HEK293 (cell line): ENCODE measurements around the gene PPEF2.

Source experiments
- GLIS2 ChIP-seq: fragments of 450-650 bp; formaldehyde crosslinking; IDR thresholded peaks from 2 replicates; pipeline ENCODE4 v1.5.1; 2016; ENCODE audit warnings: missing biosample characterization, missing genetic modification characterization
- KLF9 ChIP-seq: fragments of 450-650 bp; formaldehyde crosslinking; IDR thresholded peaks from 2 replicates; pipeline ENCODE4 v1.5.1; 2016; ENCODE audit warnings: missing biosample characterization, missing genetic modification characterization, low read depth
- MEIS1 ChIP-seq: sonication (generic); formaldehyde crosslinking; IDR thresholded peaks from 2 replicates; pipeline ENCODE4 v1.8.1; 2022; ENCODE audit warnings: missing genetic modification reagents, mild to moderate bottlenecking, borderline replicate concordance
- PRDM1 ChIP-seq: fragments of 450-650 bp; formaldehyde crosslinking; IDR thresholded peaks from 2 replicates; pipeline ENCODE4; 2016; ENCODE audit warnings: missing biosample characterization, missing genetic modification characterization
- SALL2 ChIP-seq: fragments of 450-650 bp; formaldehyde crosslinking; IDR thresholded peaks from 2 replicates; pipeline ENCODE4 v1.5.0; 2017; ENCODE audit warnings: missing biosample characterization, mild to moderate bottlenecking, missing genetic modification characterization, borderline replicate concordance
- SP7 ChIP-seq: fragments of 450-650 bp; formaldehyde crosslinking; IDR thresholded peaks from 2 replicates; pipeline ENCODE4 v1.5.1; 2016; ENCODE audit warnings: missing biosample characterization, missing genetic modification characterization
- ZFP41 ChIP-seq: fragments of 450-650 bp; formaldehyde crosslinking; IDR thresholded peaks from 2 replicates; pipeline ENCODE4 v1.5.1; 2016; ENCODE audit warnings: missing biosample characterization, missing genetic modification characterization, borderline replicate concordance
- ZNF140 ChIP-seq: fragments of 450-650 bp; formaldehyde crosslinking; IDR thresholded peaks from 2 replicates; pipeline ENCODE4 v1.5.1; 2016; ENCODE audit warnings: missing biosample characterization, missing genetic modification characterization
- ZNF146 ChIP-seq: fragments of 450-650 bp; formaldehyde crosslinking; IDR thresholded peaks from 2 replicates; pipeline ENCODE4 v1.5.1; 2016; ENCODE audit warnings: missing biosample characterization, missing genetic modification characterization
- ZNF155 ChIP-seq: fragments of 450-650 bp; formaldehyde crosslinking; IDR thresholded peaks from 2 replicates; pipeline ENCODE4 v1.5.1; 2016; ENCODE audit warnings: missing biosample characterization, missing genetic modification characterization
- ZNF184 ChIP-seq: fragments of 450-650 bp; IDR thresholded peaks from 2 replicates; pipeline ENCODE4 v1.5.1; 2018; ENCODE audit warnings: missing biosample characterization, mild to moderate bottlenecking, missing genetic modification characterization
- ZNF23 ChIP-seq: fragments of 450-650 bp; formaldehyde crosslinking; IDR thresholded peaks from 2 replicates; pipeline ENCODE4 v1.5.1; 2016; ENCODE audit warnings: missing biosample characterization, missing genetic modification characterization, borderline replicate concordance
- ZNF335 ChIP-seq: fragments of 450-650 bp; formaldehyde crosslinking; conservative IDR thresholded peaks from 2 replicates; pipeline ENCODE4 v1.5.1; 2016; ENCODE audit warnings: missing biosample characterization, missing genetic modification characterization
- ZNF350 ChIP-seq: fragments of 450-650 bp; formaldehyde crosslinking; IDR thresholded peaks from 2 replicates; pipeline ENCODE4 v1.5.0; 2017; ENCODE audit warnings: missing biosample characterization, mild to moderate bottlenecking, missing genetic modification characterization
- ZNF354C ChIP-seq: fragments of 450-650 bp; formaldehyde crosslinking; IDR thresholded peaks from 2 replicates; pipeline ENCODE4 v1.5.1; 2016; ENCODE audit warnings: missing biosample characterization, missing genetic modification characterization, low read depth, borderline replicate concordance
- ZNF423 ChIP-seq: fragments of 450-650 bp; formaldehyde crosslinking; IDR thresholded peaks from 2 replicates; pipeline ENCODE4 v1.5.1; 2016; ENCODE audit warnings: missing biosample characterization, missing genetic modification characterization
- ZNF510 ChIP-seq: fragments of 450-650 bp; formaldehyde crosslinking; IDR thresholded peaks from 2 replicates; pipeline ENCODE4 v1.5.1; 2018; ENCODE audit warnings: mild to moderate bottlenecking, missing genetic modification characterization, missing biosample characterization; ENCODE audit not compliant: insufficient replicate concordance
- ZNF544 ChIP-seq: fragments of 450-650 bp; formaldehyde crosslinking; IDR thresholded peaks from 2 replicates; pipeline ENCODE4 v1.5.0; 2017; ENCODE audit warnings: missing biosample characterization, missing genetic modification characterization
- ZNF549 ChIP-seq: fragments of 450-650 bp; IDR thresholded peaks from 2 replicates; pipeline ENCODE4 v1.5.1; 2018; ENCODE audit warnings: missing biosample characterization, missing genetic modification characterization, mild to moderate bottlenecking, inconsistent platforms, moderate library complexity
- ZNF561 ChIP-seq: fragments of 450-650 bp; IDR thresholded peaks from 2 replicates; pipeline ENCODE4 v1.5.1; 2018; ENCODE audit warnings: missing biosample characterization, missing genetic modification characterization, borderline replicate concordance
- ZNF571 ChIP-seq: fragments of 450-650 bp; formaldehyde crosslinking; IDR thresholded peaks from 2 replicates; pipeline ENCODE4 v1.5.0; 2017; ENCODE audit warnings: missing biosample characterization, missing genetic modification characterization
- ZNF660 ChIP-seq: fragments of 450-650 bp; IDR thresholded peaks from 2 replicates; pipeline ENCODE4 v1.5.1; 2018; ENCODE audit warnings: missing biosample characterization, mild to moderate bottlenecking, missing genetic modification characterization
- ZNF785 ChIP-seq: fragments of 450-650 bp; formaldehyde crosslinking; IDR thresholded peaks from 2 replicates; pipeline ENCODE4 v1.5.1; 2016; ENCODE audit warnings: missing biosample characterization, missing genetic modification characterization
- ZSCAN16 ChIP-seq: fragments of 450-650 bp; formaldehyde crosslinking; IDR thresholded peaks from 2 replicates; pipeline ENCODE4 v1.5.1; 2016; ENCODE audit warnings: missing biosample characterization, missing genetic modification characterization
- TF ChIP-seq, protein P1 (sequence below): fragments of 450-650 bp; formaldehyde crosslinking; conservative IDR thresholded peaks from 2 replicates; pipeline ENCODE4 v1.5.1; 2016; ENCODE audit warnings: low read depth, missing biosample characterization, missing genetic modification characterization
- TF ChIP-seq, protein P2 (sequence below): fragments of 450-650 bp; formaldehyde crosslinking; IDR thresholded peaks from 2 replicates; pipeline ENCODE4 v1.5.1; 2016; ENCODE audit warnings: missing biosample characterization, missing genetic modification characterization
- TF ChIP-seq, protein P3 (sequence below): fragments of 450-650 bp; formaldehyde crosslinking; IDR thresholded peaks from 2 replicates; pipeline ENCODE4 v1.5.1; 2016; ENCODE audit warnings: missing biosample characterization, missing genetic modification characterization, borderline replicate concordance
- TF ChIP-seq, protein P4 (sequence below): fragments of 450-650 bp; formaldehyde crosslinking; IDR thresholded peaks from 2 replicates; pipeline ENCODE4 v1.5.1; 2016; ENCODE audit warnings: missing biosample characterization, missing genetic modification characterization
- TF ChIP-seq, protein P5 (sequence below): fragments of 450-650 bp; formaldehyde crosslinking; IDR thresholded peaks from 2 replicates; pipeline ENCODE4 v1.5.1; 2016; ENCODE audit warnings: missing biosample characterization, missing genetic modification characterization
- TF ChIP-seq, protein P6 (sequence below): fragments of 450-650 bp; formaldehyde crosslinking; IDR thresholded peaks from 2 replicates; pipeline ENCODE4 v1.5.1; 2017; ENCODE audit warnings: missing biosample characterization, missing genetic modification characterization

The PPEF2 gene

DNA sequence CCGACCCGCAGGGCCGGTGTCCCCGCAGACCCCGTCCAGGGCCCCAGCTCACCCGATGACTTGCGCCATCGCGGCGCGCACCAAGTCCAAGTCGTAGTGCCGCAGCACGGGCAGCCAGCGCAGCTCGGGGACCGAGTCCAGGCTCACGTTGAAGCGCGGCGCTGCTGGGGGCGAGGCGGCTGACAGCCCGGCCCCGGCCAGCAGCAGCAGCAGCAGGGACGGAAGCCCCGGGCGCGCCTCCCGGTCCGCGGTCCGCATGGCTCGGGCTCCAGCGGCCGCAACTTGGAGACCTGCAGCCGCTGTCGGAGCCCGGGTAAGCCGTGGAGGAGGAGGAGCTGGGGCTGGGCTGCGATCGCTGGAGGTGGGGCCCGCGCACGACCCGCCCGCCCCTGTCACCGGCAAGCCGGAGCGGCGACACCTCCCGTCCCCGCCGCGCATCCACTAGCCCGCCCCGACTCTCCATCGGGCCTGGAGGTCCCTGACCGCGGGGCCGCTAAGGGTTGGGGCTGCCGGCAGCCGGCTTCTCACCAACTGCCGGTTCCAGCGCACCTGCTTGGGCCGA, 38.5 kb upstream of the PPEF2 start, which contains the start of gene NAAA (continued):
- TF ChIP-seq, protein P1, sequence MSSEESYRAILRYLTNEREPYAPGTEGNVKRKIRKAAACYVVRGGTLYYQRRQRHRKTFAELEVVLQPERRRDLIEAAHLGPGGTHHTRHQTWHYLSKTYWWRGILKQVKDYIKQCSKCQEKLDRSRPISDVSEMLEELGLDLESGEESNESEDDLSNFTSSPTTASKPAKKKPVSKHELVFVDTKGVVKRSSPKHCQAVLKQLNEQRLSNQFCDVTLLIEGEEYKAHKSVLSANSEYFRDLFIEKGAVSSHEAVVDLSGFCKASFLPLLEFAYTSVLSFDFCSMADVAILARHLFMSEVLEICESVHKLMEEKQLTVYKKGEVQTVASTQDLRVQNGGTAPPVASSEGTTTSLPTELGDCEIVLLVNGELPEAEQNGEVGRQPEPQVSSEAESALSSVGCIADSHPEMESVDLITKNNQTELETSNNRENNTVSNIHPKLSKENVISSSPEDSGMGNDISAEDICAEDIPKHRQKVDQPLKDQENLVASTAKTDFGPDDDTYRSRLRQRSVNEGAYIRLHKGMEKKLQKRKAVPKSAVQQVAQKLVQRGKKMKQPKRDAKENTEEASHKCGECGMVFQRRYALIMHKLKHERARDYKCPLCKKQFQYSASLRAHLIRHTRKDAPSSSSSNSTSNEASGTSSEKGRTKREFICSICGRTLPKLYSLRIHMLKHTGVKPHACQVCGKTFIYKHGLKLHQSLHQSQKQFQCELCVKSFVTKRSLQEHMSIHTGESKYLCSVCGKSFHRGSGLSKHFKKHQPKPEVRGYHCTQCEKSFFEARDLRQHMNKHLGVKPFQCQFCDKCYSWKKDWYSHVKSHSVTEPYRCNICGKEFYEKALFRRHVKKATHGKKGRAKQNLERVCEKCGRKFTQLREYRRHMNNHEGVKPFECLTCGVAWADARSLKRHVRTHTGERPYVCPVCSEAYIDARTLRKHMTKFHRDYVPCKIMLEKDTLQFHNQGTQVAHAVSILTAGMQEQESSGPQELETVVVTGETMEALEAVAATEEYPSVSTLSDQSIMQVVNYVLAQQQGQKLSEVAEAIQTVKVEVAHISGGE = peak; percentile 68
- TF ChIP-seq ZNF785 (tag by site-specific recombination) (no peak), GLIS2 (tag by site-specific recombination) (peak; percentile 32; the same call in 1 of the 2 replicates), ZNF184 (tag by site-specific recombination) (no peak), SP7 (tag by site-specific recombination) (no peak), ZNF510 (no peak), ZNF544 (tag by site-specific recombination) (no peak), MEIS1 (CRISPR knock-in tag) (no peak), ZNF350 (no peak), ZNF140 (no peak), SALL2 (tag by site-specific recombination) (no peak), ZFP41 (tag by site-specific recombination) (no peak), ZNF660 (tag by site-specific recombination) (0 out of 2 replicates have a peak, but pooled peaks have one; percentile 25), ZNF23 (no peak), ZSCAN16 (no peak), PRDM1 (tag by site-specific recombination) (no peak), ZNF423 (tag by site-specific recombination) (no peak), ZNF354C (tag by site-specific recombination) (no peak), KLF9 (tag by site-specific recombination) (no peak), ZNF335 (tag by site-specific recombination) (no peak), ZNF146 (tag by site-specific recombination) (no peak), ZNF571 (no peak), ZNF155 (tag by site-specific recombination) (no peak), ZNF561 (0 out of 2 replicates have a peak, but pooled peaks have one; percentile 62), ZNF549 (no peak)
- TF ChIP-seq, protein P2, sequence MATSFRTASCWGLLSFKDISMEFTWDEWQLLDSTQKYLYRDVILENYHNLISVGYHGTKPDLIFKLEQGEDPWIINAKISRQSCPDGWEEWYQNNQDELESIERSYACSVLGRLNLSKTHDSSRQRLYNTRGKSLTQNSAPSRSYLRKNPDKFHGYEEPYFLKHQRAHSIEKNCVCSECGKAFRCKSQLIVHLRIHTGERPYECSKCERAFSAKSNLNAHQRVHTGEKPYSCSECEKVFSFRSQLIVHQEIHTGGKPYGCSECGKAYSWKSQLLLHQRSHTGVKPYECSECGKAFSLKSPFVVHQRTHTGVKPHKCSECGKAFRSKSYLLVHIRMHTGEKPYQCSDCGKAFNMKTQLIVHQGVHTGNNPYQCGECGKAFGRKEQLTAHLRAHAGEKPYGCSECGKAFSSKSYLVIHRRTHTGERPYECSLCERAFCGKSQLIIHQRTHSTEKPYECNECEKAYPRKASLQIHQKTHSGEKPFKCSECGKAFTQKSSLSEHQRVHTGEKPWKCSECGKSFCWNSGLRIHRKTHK (tag by site-specific recombination) = no peak
- TF ChIP-seq, protein P3, sequence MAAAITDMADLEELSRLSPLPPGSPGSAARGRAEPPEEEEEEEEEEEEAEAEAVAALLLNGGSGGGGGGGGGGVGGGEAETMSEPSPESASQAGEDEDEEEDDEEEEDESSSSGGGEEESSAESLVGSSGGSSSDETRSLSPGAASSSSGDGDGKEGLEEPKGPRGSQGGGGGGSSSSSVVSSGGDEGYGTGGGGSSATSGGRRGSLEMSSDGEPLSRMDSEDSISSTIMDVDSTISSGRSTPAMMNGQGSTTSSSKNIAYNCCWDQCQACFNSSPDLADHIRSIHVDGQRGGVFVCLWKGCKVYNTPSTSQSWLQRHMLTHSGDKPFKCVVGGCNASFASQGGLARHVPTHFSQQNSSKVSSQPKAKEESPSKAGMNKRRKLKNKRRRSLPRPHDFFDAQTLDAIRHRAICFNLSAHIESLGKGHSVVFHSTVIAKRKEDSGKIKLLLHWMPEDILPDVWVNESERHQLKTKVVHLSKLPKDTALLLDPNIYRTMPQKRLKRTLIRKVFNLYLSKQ (tag by site-specific recombination) = no peak
- TF ChIP-seq, protein P4, sequence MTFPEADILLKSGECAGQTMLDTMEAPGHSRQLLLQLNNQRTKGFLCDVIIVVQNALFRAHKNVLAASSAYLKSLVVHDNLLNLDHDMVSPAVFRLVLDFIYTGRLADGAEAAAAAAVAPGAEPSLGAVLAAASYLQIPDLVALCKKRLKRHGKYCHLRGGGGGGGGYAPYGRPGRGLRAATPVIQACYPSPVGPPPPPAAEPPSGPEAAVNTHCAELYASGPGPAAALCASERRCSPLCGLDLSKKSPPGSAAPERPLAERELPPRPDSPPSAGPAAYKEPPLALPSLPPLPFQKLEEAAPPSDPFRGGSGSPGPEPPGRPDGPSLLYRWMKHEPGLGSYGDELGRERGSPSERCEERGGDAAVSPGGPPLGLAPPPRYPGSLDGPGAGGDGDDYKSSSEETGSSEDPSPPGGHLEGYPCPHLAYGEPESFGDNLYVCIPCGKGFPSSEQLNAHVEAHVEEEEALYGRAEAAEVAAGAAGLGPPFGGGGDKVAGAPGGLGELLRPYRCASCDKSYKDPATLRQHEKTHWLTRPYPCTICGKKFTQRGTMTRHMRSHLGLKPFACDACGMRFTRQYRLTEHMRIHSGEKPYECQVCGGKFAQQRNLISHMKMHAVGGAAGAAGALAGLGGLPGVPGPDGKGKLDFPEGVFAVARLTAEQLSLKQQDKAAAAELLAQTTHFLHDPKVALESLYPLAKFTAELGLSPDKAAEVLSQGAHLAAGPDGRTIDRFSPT (tag by site-specific recombination) = no peak
- TF ChIP-seq, protein P5, sequence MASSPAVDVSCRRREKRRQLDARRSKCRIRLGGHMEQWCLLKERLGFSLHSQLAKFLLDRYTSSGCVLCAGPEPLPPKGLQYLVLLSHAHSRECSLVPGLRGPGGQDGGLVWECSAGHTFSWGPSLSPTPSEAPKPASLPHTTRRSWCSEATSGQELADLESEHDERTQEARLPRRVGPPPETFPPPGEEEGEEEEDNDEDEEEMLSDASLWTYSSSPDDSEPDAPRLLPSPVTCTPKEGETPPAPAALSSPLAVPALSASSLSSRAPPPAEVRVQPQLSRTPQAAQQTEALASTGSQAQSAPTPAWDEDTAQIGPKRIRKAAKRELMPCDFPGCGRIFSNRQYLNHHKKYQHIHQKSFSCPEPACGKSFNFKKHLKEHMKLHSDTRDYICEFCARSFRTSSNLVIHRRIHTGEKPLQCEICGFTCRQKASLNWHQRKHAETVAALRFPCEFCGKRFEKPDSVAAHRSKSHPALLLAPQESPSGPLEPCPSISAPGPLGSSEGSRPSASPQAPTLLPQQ (tag by site-specific recombination) = peak; percentile 87
- TF ChIP-seq, protein P6, sequence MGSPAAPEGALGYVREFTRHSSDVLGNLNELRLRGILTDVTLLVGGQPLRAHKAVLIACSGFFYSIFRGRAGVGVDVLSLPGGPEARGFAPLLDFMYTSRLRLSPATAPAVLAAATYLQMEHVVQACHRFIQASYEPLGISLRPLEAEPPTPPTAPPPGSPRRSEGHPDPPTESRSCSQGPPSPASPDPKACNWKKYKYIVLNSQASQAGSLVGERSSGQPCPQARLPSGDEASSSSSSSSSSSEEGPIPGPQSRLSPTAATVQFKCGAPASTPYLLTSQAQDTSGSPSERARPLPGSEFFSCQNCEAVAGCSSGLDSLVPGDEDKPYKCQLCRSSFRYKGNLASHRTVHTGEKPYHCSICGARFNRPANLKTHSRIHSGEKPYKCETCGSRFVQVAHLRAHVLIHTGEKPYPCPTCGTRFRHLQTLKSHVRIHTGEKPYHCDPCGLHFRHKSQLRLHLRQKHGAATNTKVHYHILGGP (tag by site-specific recombination) = no peak
